IPS-NIHi11 (cell line): ENCODE data around the gene EYA4.
"Not testable (repeated sequence)": the region's sequence is repeated elsewhere in the genome, so short reads cannot be mapped to it uniquely, and the experiment has no call there.

ENCODE experiments used
- DNase-seq: peaks from one replicate; pipeline ENCODE4 v3.0.0; 2012; ENCODE audit warnings: mixed read lengths, low spot score

The EYA4 gene

GRCh38 chr6:133352046-133352445, 110.9 kb downstream of the EYA4 start:
- no peak for DNase-seq

- no peak for DNase-seq
Observed at GRCh38 chr6:133353061-133353460, 111.9 kb downstream of the EYA4 start.

- DNase-seq: no peak
Observed at GRCh38 chr6:133355922-133356321, 114.8 kb downstream of the EYA4 start.

GRCh38 chr6:133358574-133359150, 117.5 kb downstream of the EYA4 start:
- DNase-seq: no peak

- no peak for DNase-seq
Observed at GRCh38 chr6:133359256-133359655, 118.1 kb downstream of the EYA4 start.

GRCh38 chr6:133359760-133360159, 118.6 kb downstream of the EYA4 start:
- DNase-seq: no peak

- no peak for DNase-seq
Observed at GRCh38 chr6:133360194-133360593, 119.0 kb downstream of the EYA4 start.

- no peak for DNase-seq
Observed at GRCh38 chr6:133362813-133363212, 121.7 kb downstream of the EYA4 start.

GRCh38 chr6:133368664-133369063, 127.5 kb downstream of the EYA4 start:
- peak; percentile 13 for DNase-seq

- DNase-seq: no peak
Observed at GRCh38 chr6:133369773-133370272, 128.7 kb downstream of the EYA4 start.

GRCh38 chr6:133376743-133377142, 135.6 kb downstream of the EYA4 start:
- no peak for DNase-seq

GRCh38 chr6:133377219-133377618, 136.1 kb downstream of the EYA4 start:
- no peak for DNase-seq

GRCh38 chr6:133380047-133380446, 138.9 kb downstream of the EYA4 start:
- no peak for DNase-seq

- no peak for DNase-seq
Observed at GRCh38 chr6:133380723-133381122, 139.6 kb downstream of the EYA4 start.

GRCh38 chr6:133388731-133389130, 147.6 kb downstream of the EYA4 start:
- DNase-seq: no peak

- no peak for DNase-seq
Observed at GRCh38 chr6:133390168-133390567, 149.0 kb downstream of the EYA4 start.

GRCh38 chr6:133392015-133392414, 150.9 kb downstream of the EYA4 start:
- no peak for DNase-seq

GRCh38 chr6:133392641-133393040, 151.5 kb downstream of the EYA4 start:
- DNase-seq: no peak

- DNase-seq: no peak
Observed at GRCh38 chr6:133393891-133394290, 152.7 kb downstream of the EYA4 start.

- DNase-seq: no peak
Observed at GRCh38 chr6:133394630-133395029, 153.5 kb downstream of the EYA4 start.

GRCh38 chr6:133396233-133396983, 155.3 kb downstream of the EYA4 start:
- DNase-seq: no peak

GRCh38 chr6:133396984-133397348, 155.8 kb downstream of the EYA4 start:
- DNase-seq: no peak

GRCh38 chr6:133397601-133398000, 156.4 kb downstream of the EYA4 start:
- DNase-seq: not testable (repeated sequence)

GRCh38 chr6:133399426-133399825, 158.3 kb downstream of the EYA4 start:
- DNase-seq: no peak
